ENCODE results near the gene TSEN2.

DNA sequence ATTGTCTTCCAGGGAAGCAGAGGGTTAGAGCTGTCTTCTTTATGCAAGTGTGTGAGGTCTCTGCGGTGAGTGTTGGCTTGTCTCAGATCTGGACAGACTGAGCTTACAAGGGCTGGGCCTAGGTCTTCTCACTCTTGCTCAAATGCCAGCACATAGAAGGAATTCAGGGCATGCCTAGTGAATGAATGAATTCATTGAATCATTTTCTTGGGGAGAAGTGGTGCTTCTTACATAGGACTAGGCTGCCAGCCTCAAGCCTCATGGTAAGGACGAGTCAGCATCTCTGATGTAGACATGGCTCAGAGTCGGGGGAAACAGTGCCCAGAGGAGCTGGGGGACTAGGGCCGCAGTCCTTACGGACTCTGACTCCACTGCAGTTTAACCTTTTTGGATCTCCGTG is 89.9 kb downstream of the TSEN2 start:
- TF ChIP-seq, protein P1, sequence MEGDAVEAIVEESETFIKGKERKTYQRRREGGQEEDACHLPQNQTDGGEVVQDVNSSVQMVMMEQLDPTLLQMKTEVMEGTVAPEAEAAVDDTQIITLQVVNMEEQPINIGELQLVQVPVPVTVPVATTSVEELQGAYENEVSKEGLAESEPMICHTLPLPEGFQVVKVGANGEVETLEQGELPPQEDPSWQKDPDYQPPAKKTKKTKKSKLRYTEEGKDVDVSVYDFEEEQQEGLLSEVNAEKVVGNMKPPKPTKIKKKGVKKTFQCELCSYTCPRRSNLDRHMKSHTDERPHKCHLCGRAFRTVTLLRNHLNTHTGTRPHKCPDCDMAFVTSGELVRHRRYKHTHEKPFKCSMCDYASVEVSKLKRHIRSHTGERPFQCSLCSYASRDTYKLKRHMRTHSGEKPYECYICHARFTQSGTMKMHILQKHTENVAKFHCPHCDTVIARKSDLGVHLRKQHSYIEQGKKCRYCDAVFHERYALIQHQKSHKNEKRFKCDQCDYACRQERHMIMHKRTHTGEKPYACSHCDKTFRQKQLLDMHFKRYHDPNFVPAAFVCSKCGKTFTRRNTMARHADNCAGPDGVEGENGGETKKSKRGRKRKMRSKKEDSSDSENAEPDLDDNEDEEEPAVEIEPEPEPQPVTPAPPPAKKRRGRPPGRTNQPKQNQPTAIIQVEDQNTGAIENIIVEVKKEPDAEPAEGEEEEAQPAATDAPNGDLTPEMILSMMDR (IDR thresholded peaks at IDR 0.05), result no peak
- no peak for TF ChIP-seq POLR2A (IDR thresholded peaks at IDR 0.05)
- TF ChIP-seq EP300 (IDR thresholded peaks at IDR 0.05), result no peak

All from tibial nerve (tissue), 4 donors.